Caki2 (cell line): ENCODE data around the gene DLD. TPM values are rescaled to one million over a fixed set of nuclear protein-coding genes. Genes with fewer than 3 reads are reported as not detected.

Experiments
- DNase-seq: peaks from one replicate; pipeline ENCODE4 v3.0.0-alpha.2; 2015; ENCODE audit warnings: low read depth
- in situ Hi-C: cut with HindIII; loops from 2 replicates; pipeline ENCODE4 v1.10.0; 2016; ENCODE audit warnings: low sequenced_read_pairs, low pct_unique_long_range_greater_than_20kb, mixed read lengths
- total RNA-seq: library from RNA; depleted of rRNA; stranded (reverse); fragments of >200 nt; shearing (Covaris generic); gene quantifications from 2 replicates; pipeline ENCODE4 v1.2.3, GENCODE V29; 2014; ENCODE audit warnings: low replicate concordance

Gene DLD
- total RNA-seq, 1 experiment from 2014 or later = 35.6 TPM

- no peak for DNase-seq
- in situ Hi-C loops = no loop called here
Measured at GRCh38 chr7:107934991-107935770, 44.2 kb downstream of the DLD start.

GRCh38 chr7:107936312-107936711 lies 45.3 kb downstream of the DLD start:
- DNase-seq = no peak
- in situ Hi-C loops = no loop called here

GRCh38 chr7:107937531-107937930 lies 46.5 kb downstream of the DLD start:
- in situ Hi-C loops = no loop called here
- no peak for DNase-seq

DNA sequence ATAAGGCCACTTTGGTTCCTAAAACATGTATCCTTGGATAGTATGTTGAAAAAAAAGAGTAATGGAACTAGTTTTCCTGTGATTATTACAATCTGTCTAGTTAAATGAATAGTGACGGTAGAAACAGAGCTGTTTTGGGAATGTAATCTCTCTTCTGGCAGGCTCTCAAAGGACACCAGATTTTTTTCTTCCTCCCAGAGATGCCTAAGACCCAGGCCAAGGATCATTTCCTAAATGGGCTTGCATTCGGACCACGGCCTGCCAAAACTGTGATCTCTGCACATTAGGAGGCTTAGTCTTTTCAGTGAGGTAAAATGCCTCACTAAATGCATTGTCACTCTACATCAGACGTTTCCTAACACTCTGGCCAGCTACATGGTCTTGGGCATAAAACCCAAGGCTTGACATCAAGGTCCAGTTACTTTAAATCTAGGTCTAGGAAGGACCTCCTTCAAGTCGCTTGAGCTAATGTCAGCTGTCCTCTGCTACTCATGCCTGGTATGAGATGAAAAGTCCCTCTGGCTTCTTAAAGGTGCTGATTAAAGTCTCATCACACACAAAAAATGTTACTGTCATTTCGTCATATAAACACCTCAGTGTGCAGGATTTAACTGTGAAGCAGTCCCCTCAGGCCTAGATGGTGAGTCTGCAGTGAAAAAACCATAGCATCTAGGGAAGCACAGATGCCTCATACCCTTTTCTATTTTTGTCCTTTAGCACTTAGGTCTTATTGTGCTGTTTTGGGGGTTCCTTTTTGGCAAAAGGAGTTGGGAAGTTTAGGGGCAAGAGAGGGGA lies 47.7 kb downstream of the DLD start:
- no peak for DNase-seq
- in situ Hi-C loops = no loop called here

- peak; percentile 74 for DNase-seq
- in situ Hi-C loops = no loop called here
Measured at GRCh38 chr7:107939573-107940489, 48.8 kb downstream of the DLD start.

DNA sequence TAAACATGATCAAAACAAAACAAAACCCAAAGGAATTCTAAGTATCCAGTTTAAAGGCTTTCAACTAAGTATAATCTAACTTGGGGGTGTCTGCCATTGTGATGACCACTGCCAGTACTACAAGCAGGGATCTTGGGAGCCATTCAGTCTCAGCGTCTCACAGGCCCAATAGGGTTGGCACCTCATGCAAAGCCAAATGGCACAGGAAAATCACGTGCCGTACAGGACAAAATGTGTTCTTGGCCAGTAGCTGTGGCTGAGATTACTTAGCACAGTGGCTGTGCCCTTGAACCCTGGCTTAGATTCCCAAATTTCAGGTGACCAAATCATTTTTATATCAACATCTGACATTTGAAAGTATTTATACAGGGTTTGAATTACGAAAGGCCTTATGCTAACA lies 50.0 kb downstream of the DLD start:
- in situ Hi-C loops = no loop called here
- DNase-seq = no peak

DNA sequence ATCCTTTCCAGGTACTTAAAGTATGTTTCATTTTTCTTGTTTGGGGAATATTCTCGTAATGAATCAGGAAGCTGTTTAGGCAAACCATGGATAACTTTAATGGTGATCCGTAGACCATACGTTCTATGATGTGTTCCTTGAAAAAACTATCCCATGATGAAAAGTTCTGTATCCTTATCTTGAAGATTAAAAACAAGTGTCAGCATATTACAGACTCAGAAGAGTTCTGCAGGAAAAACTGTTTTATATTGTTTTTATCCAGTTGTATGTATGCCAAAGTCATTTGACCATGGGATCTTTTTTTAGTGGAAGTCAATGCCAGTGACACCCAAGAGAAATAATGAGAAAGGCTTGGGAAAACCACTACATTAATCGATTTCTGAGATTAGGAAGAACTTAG lies 52.0 kb downstream of the DLD start:
- no peak for DNase-seq
- in situ Hi-C loops = no loop called here

- in situ Hi-C loops = no loop called here
- no peak for DNase-seq
Measured at GRCh38 chr7:107944411-107945169, 53.6 kb downstream of the DLD start.

- DNase-seq = no peak
- in situ Hi-C loops = no loop called here
Measured at GRCh38 chr7:107945332-107945731, 54.3 kb downstream of the DLD start.

DNA sequence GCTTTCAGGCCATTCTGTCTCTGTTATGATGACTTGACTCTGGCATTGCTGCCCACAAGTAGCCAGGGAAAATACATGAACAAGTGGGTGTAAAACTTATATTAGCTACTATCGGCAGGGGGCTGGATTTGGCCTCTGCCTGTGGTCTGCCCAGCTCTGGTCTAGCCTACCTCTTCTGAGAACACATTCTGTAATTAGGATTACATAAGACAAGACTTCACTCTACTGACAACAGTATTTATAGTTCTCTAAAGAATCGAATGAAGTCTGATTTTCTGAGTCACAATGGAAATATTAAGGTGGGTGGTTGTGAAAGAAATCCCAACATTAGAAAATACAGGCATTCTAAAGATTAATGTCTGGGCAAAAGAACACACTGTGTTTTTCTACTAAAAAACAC lies 55.5 kb downstream of the DLD start:
- DNase-seq = no peak

GRCh38 chr7:107946881-107947280 lies 55.9 kb downstream of the DLD start:
- no peak for DNase-seq
- in situ Hi-C loops = no loop called here

More for the DNA sequence above, 55.5 kb downstream of the DLD start:
- in situ Hi-C loops = no loop called here

DNA sequence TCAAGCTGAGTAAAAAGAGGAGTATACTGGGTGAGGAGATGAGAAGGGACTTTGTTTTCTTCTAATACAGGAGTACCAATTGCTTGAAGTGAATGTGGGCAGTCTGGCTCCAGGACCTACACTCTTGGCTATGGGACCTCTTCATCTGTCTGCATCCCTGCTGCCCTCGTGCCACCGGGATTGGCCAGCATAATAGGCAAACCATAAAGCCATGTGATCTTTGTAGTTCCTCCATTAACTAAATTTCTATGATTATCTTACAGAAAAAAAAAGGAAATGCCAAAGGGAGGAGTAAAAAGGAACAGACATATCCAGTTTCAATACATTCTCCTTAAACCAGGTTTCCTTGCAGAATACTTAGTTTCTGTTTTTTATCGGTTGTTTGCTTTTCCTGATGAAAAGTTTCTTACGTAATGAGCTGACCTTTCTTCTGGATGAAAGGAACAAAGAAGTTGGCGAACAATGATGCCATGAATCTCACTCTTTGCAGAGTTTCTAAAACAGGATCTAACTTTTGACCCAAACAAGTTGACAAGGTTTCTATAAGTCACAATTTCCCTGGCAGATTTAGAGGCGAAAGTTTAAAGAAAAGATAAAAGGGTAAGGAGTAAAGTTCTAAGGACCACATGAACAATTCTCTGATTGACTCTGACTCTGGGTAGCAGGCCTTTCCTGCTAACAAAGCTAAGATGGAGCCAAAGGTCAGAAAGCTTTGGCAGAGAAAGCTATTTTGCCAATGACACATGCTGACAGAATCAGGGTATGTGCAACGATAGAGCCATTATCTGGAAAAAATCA lies 57.9 kb downstream of the DLD start:
- DNase-seq = peak; percentile 80
- in situ Hi-C loops = no loop called here

DNA sequence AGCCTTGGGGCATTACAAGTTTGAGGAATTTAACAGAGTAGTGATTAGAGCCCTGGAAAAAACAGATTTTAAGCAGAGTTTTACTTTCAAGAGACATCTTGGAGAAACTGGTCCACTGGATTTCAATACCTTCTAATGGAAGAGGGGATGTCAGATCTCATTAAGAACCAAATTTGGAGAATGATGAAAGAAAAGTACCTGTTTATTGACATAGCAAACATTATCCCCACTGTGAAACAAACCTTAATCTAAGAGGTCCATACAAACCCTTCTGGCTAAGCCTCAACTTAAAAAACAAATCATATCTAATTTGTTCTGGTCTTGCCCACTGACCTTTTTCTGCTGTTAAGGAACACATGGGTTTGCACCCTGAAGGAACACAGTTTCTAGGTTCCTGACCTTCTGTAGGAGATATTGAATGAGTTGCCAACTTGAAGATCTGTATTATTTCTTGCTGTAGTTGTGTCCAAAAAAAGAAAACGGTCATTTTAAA lies 58.5 kb downstream of the DLD start:
- in situ Hi-C loops = no loop called here
- no peak for DNase-seq

DNA sequence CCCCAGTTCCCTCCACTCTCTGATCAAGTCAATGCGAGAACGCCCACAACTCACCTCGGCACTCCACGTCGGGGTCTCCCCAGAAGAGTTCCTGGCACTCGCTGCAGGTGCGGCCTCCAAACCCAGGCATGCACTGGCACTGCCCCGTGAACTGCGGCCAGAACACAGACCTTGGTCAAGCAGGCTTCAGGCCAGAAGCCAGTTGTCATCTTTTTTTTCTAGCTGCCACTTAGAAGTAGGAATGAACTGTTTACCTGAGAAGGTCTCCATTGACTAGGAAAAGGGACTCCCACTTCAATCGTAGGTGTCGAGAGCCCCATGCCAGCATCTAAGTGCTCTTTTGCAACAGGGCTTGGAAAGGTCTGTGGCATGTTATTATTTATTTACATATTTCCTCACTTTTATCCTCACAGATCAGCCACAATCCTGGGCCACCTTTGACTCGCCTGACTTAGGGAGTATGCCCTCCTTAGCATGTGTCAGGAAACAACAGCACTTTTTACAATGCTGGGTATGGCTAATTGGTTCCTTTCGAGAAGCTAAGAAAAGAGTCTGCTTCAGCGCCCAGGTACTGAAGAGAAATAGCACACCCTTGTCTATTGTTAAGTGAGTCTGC lies 60.3 kb downstream of the DLD start:
- in situ Hi-C loops = no loop called here
- no peak for DNase-seq

DNA sequence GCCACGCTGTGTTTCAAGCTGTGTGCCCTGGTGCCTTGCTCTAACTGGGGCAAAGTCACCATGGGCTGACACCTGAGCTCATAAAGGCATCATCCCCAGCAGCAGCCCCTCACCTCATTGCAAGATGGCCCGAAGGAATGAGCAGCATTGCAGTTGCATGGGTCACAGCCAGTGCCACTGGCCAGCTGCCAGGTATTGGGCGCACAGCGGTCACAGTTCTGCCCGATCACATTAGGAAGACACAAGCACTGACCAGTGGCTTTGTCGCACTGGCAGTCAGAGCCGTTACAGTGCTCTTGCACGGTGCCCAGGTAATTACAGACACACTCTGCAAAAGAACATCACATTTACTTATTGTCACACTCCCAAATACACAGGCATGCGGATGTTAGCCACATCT lies 60.9 kb downstream of the DLD start:
- in situ Hi-C loops = no loop called here

DNA sequence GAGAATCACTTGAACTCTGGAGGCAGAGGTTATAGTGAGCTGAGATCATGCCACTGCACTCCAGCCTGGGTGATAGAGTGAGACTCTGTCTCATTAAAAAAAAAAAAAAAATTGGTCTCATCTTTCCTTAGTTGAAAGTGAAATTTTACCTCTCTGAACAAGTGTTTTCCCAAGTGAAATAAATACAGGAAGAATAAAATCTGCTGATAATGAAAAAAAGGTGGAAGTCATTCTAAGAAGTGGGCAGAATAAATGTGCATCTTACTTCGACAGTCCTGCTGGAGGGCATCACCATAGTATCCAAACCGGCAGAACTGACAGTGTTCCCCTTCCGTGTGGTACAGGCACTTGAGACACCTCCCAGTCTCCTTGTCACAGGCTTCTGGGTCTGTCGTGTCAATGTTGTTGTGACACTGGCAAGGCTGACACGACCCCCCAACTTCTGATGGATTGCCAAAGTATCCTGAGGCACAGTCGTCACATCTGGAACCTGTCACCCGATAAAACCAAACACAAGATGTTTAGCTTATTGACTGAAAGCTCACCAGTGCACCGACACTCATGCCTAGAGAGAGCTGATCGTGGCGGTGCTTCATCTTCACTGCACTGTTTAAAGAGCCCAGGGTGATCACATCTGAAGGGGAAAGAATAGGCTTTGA lies 62.4 kb downstream of the DLD start:
- no peak for DNase-seq
- in situ Hi-C loops = no loop called here

More for the DNA sequence above, 60.9 kb downstream of the DLD start:
- peak; percentile 18 for DNase-seq
